GM12801 (cell line): ENCODE results near the gene TMEM205.

ENCODE experiments used
- CTCF ChIP-seq: IDR thresholded peaks from one replicate; pipeline ENCODE4 v1.5.1; 2011; ENCODE audit warnings: control low read depth; ENCODE audit not compliant: insufficient read length; ENCODE audit errors: extremely low read depth

Gene TMEM205

GRCh38 chr19:11356676-11357550 is 10.8 kb upstream of the TMEM205 start:
- no peak for TF ChIP-seq CTCF

DNA sequence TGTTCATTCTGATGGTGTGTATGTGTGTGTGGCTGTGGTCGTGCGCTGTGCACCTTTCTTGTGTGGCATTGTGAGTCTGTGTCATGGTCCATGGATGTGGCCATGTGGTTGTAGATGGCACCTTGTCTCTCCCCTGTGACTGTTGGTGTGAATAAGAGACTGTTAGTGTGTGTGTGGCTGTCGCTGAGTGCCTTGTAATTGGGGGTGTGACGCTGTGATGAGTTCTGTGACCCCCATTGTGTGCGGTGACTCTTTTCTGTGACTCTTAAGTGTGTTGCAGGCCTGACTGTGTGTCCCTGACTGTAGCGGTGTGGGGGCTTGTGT is 10.0 kb upstream of the TMEM205 start:
- TF ChIP-seq CTCF, result no peak

DNA sequence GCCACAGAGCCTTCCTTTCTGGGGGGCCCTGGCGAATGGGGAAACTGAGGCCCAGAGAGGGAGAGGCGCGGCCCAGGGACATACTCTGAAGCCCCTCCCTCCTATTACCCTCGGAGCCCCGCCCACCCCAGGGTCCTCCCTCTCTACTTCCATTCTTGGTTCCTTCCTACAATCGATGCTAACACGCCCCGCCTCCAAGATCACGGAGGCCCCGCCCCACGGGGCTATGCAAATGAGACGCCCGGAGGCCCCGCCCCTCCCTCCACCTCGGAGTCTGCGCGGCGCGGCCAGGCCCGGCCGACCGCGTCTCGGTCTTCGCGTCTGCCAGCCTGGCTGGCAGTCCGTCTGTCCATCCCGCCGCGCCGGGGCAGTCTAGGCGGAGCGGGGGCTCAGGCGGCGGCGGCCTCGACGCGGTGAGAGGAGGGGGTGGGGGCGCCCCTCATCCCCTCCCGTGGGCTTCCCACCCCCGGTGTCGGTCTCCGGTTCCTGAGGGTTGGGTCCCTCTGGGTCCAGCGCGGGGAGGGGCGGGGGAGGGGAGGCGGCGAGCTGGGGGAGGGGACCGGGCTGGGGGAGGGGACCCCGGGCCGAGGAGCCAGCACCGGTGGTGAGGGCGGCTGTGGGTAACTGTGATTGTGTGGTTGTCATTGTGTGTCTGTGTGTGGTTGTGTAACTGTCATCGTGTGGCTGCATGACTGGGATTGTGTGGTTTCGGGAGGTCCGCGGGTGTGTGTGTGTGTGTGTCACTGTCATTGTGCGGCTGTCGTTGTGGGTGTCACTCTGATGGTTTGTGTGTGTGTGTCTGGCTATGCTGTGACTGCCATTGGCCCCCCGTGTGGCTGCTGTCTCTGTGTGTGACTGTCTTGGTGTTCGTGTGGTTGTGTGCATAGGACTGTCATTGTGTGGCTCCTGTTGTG is 9.3 kb upstream of the TMEM205 start, which contains the start of gene PLPPR2:
Gene PLPPR2, plus strand, starts transcription at position 273 of the 914 bp plus-strand sequence. CDS start 2,242 bp downstream, outside the sequence.
- no peak for TF ChIP-seq CTCF

DNA sequence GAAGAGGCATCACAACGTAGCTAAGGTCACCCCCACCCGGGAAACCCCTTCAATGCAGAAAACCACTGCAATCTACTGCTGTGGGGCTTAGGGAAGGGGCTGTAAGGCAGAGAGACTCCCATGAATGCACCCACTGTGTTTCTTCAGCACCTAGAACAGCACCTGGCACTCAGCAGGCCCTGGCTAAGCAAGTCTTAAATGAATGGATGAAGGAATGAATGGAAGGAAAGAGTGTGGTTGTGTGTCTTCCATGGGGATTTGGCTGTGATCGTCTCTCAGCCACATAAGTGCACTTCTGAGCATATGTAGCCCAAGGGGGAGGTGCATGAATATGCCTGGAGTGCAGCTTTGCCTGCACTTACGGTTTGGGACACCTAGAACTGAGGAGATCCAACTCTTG is 3.1 kb upstream of the TMEM205 start:
- no peak for TF ChIP-seq CTCF

DNA sequence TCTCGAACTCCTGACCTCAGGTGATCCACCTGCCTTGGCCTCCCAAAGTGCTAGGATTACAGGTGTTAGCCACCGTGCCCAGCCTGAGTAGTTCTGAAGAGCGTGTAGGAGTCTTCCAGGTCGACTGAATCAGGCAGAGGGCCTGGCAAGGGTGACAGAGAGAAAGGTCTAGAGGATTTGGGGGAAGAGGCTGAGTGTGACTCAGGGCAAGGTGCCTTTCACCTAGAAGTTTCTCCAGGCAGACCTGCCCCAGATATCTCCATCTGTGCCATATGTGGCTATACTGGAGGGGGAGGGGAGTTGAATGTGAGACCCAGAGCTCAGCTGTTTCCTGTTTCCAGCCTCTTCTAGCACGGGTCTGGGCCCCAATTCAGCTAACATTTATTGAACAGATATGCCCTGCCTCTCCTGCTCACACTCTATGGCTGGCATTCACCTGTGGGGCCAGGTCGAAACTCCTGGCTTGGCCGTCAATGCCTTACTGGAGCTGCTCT is 1.5 kb upstream of the TMEM205 start:
- TF ChIP-seq CTCF, result no peak

DNA sequence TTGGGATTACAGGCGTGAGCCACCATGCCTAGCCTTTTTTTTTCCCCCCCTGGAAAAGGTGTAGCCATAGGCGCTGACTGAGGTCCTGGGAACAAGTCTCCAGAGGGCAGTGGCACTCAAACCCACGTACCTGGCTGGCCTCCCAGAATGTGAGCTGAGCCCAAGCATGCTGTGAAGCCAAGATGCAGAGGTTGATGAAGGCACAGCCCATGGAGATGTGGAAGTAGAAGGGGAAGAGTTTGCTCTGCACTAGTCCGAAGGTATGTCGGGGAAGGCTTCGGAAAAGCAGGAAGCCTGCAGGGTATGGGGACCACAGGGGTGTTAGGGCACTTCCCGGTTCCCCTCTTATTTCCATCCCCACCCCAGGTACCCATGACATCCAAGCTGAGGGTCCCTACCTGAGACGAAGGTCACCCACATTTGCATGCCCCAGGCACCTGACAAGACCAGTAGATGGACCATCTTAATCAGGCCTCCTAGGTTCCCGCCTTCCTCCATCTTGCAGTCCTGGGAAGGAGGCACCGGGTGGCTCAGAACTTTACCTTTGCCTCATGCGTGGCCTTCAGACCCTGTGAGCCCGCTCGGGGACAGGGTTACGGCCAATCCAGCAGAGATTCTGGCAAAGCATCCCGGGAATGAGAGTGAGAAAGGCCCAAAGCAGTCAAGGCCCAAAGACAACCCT is 805 bp downstream of the TMEM205 start:
- TF ChIP-seq CTCF, result no peak

GRCh38 chr19:11342429-11342828 is 3.6 kb downstream of the TMEM205 start:
- no peak for TF ChIP-seq CTCF
